ENCODE data around the gene BTF3L4. TPM values are rescaled to one million over a fixed set of nuclear protein-coding genes. Genes with fewer than 3 reads are reported as not detected.

BTF3L4 gene
- total RNA-seq, 1 experiment from 2014 or later: 89.4 TPM

DNA sequence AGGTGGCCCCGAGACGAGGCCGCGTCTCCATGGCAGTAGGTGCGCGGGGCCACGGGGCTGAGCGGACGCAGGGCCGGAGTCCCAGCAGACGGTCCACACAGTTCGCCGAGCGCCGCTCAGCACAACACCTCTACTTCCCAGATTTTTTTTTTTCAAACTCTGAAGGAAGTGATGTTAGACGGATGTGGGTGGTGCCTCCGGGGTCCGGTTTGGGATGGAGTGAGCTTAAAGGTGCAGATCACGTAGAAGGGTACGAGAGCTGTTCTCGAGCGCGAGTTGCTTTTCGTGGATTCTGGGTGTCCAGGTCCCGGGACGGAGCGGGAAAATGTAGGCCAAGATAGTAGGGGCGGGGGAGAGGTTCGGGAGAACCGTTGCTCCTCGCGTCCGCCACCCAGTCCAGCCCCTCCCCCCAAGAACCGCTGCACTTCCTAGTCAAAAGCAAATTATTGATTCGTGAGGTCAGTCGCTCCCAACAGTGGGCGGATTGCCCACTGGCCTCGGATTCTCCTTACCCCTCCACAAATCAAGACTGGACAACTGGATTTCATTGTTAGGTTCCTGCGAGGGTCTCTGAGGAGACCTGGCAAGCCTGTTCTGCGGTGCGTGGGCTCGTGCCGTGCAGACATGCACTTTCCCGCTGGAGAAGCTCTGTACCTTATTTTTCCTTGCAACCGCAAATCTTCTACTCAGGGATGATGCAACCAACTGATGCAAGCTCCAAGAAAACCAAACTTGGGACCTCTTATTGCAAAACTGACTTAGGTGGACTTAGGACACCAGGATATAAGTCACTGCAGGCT, 829 bp upstream of the BTF3L4 start, which contains the start of gene TXNDC12 (continued):
- TF ChIP-seq NR1H2 (CRISPR knock-in tag; IDR thresholded peaks at IDR 0.05) (no peak), ATF2 (CRISPR knock-in tag; IDR thresholded peaks at IDR 0.05; ENCODE audit: borderline replicate concordance, low read depth) (no peak), TP53 (CRISPR knock-in tag; IDR thresholded peaks at IDR 0.05) (no peak), EMX1 (CRISPR knock-in tag; IDR thresholded peaks at IDR 0.05) (no peak), PRDM15 (CRISPR knock-in tag; IDR thresholded peaks at IDR 0.05) (no peak), STAT6 (CRISPR knock-in tag; conservative IDR thresholded peaks at IDR 0.05; ENCODE audit: low read depth) (no peak), PRRX2 (CRISPR knock-in tag; IDR thresholded peaks at IDR 0.05) (peak; percentile 68; the same call in 1 of the 2 replicates), OVOL2 (CRISPR knock-in tag; IDR thresholded peaks at IDR 0.05; ENCODE audit: borderline replicate concordance) (no peak)
- TF ChIP-seq, protein P1, sequence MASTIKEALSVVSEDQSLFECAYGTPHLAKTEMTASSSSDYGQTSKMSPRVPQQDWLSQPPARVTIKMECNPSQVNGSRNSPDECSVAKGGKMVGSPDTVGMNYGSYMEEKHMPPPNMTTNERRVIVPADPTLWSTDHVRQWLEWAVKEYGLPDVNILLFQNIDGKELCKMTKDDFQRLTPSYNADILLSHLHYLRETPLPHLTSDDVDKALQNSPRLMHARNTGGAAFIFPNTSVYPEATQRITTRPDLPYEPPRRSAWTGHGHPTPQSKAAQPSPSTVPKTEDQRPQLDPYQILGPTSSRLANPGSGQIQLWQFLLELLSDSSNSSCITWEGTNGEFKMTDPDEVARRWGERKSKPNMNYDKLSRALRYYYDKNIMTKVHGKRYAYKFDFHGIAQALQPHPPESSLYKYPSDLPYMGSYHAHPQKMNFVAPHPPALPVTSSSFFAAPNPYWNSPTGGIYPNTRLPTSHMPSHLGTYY (CRISPR knock-in tag; IDR thresholded peaks at IDR 0.05): no peak

DNA sequence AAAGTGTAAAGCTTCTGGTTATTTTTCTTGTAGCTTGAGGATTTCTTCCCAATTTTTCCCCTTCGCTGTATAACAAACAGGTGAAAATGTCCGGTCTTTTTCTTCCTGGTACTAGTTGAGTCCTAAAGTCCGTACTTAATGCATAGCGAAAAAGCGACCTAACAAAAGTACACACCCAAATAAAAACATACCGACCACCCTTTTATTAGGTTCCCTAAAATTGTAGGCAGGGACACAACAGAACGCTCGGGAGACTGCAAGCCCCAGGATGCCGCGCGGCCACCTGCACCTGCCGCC, 281 bp upstream of the BTF3L4 start:
- no peak for DNase-seq (ENCODE audit: low spot score)
- ChIA-PET CTCF (interaction anchor here (2.6 kb wide), 1 partner anchor 293 kb away, joined by 12 read pairs; no protein-coding TSS in a partner anchor), POLR2A (interaction anchor here (1.1 to 2.3 kb wide), 5 partner anchors 23 to 348 kb away, joined by 5 to 11 read pairs (median 7); partner anchors contain the start of genes KTI12, ORC1 and PRPF38A)
- no peak for ATAC-seq
- Mint-ChIP-seq H3K4me3 (peak overlapping the region; percentile 97), H3K27ac (peak overlapping the region; percentile 99), H3K4me1 (peaks cover 33% of the 10 kb centered on the region), H3K36me3 (peaks cover 32% of the 10 kb centered on the region), H3K27me3 (ENCODE audit: low read depth) (no peaks in the 10 kb centered on the region), H3K9me3 (no peaks in the 10 kb centered on the region)
- TF ChIP-seq, protein P2, sequence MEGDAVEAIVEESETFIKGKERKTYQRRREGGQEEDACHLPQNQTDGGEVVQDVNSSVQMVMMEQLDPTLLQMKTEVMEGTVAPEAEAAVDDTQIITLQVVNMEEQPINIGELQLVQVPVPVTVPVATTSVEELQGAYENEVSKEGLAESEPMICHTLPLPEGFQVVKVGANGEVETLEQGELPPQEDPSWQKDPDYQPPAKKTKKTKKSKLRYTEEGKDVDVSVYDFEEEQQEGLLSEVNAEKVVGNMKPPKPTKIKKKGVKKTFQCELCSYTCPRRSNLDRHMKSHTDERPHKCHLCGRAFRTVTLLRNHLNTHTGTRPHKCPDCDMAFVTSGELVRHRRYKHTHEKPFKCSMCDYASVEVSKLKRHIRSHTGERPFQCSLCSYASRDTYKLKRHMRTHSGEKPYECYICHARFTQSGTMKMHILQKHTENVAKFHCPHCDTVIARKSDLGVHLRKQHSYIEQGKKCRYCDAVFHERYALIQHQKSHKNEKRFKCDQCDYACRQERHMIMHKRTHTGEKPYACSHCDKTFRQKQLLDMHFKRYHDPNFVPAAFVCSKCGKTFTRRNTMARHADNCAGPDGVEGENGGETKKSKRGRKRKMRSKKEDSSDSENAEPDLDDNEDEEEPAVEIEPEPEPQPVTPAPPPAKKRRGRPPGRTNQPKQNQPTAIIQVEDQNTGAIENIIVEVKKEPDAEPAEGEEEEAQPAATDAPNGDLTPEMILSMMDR (IDR thresholded peaks at IDR 0.05): no peak
- no peak for TF ChIP-seq CDX4 (CRISPR knock-in tag; IDR thresholded peaks at IDR 0.05; ENCODE audit: borderline replicate concordance)
- TF ChIP-seq FOXP4 (CRISPR knock-in tag; IDR thresholded peaks at IDR 0.05): no peak
- TF ChIP-seq, protein P3, sequence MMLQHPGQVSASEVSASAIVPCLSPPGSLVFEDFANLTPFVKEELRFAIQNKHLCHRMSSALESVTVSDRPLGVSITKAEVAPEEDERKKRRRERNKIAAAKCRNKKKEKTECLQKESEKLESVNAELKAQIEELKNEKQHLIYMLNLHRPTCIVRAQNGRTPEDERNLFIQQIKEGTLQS (CRISPR knock-in tag; conservative IDR thresholded peaks at IDR 0.05): no peak
- TF ChIP-seq ZNF138 (CRISPR knock-in tag; conservative IDR thresholded peaks at IDR 0.05): no peak
- no peak for TF ChIP-seq ZNF219 (CRISPR knock-in tag; IDR thresholded peaks at IDR 0.05; ENCODE audit: borderline replicate concordance)
- TF ChIP-seq RORB (CRISPR knock-in tag; IDR thresholded peaks at IDR 0.05): no peak
- no peak for TF ChIP-seq TCF7 (CRISPR knock-in tag; IDR thresholded peaks at IDR 0.05; ENCODE audit: low read depth)
- no peak for TF ChIP-seq MYBL2 (CRISPR knock-in tag; IDR thresholded peaks at IDR 0.05)
- TF ChIP-seq JUN (CRISPR knock-in tag; IDR thresholded peaks at IDR 0.05): no peak
- TF ChIP-seq KAT7 (CRISPR knock-in tag; IDR thresholded peaks at IDR 0.05; ENCODE audit: borderline replicate concordance): no peak
- TF ChIP-seq ZNF423 (CRISPR knock-in tag; IDR thresholded peaks at IDR 0.05): no peak
